Adipocyte (in vitro differentiated cells): ENCODE data around the gene USP49.

Experiments
- DNase-seq: peaks from one replicate; pipeline ENCODE4 v3.0.0-alpha.2; 2015; ENCODE audit warnings: low read depth
- H3K27me3 ChIP-seq: replicated peaks from 2 replicates; pipeline ENCODE4 v1.7.0; 2013; ENCODE audit warnings: mild to moderate bottlenecking, low read length, moderate library complexity; ENCODE audit not compliant: control insufficient read depth, insufficient read depth
- H3K36me3 ChIP-seq: 2 replicates; pipeline ENCODE4 v1.7.0; 2013; ENCODE audit warnings: low read length, mild to moderate bottlenecking, moderate library complexity; ENCODE audit not compliant: control insufficient read depth, insufficient read depth, severe bottlenecking
- H3K4me1 ChIP-seq: 2 replicates; pipeline ENCODE4 v1.7.0; 2013; ENCODE audit warnings: mild to moderate bottlenecking, low read length, moderate library complexity; ENCODE audit not compliant: control insufficient read depth, insufficient read depth
- H3K4me3 ChIP-seq: 2 replicates; pipeline ENCODE4 v1.7.0; 2013; ENCODE audit warnings: mild to moderate bottlenecking, low read length, moderate library complexity
- H3K9ac ChIP-seq: 2 replicates; pipeline ENCODE4 v1.7.0; 2013; ENCODE audit warnings: mild to moderate bottlenecking, low read length, moderate library complexity
- H3K9me3 ChIP-seq: 2 replicates; pipeline ENCODE4 v1.7.0; 2013; ENCODE audit warnings: mild to moderate bottlenecking, low read length, moderate library complexity; ENCODE audit not compliant: control insufficient read depth

USP49 gene

GRCh38 chr6:41937861-41938574 is 42.8 kb upstream of the USP49 start:
- H3K9me3 ChIP-seq, result no peaks in the 10 kb centered on the region
- no peaks in the 10 kb centered on the region for H3K27me3 ChIP-seq
- DNase-seq, result no peak
- H3K9ac ChIP-seq, result peak overlapping the region; percentile 96
- peak overlapping the region; percentile 97 for H3K4me3 ChIP-seq
- H3K36me3 ChIP-seq, result peaks cover 39% of the 10 kb centered on the region
- H3K4me1 ChIP-seq, result peaks cover 79% of the 10 kb centered on the region

DNA sequence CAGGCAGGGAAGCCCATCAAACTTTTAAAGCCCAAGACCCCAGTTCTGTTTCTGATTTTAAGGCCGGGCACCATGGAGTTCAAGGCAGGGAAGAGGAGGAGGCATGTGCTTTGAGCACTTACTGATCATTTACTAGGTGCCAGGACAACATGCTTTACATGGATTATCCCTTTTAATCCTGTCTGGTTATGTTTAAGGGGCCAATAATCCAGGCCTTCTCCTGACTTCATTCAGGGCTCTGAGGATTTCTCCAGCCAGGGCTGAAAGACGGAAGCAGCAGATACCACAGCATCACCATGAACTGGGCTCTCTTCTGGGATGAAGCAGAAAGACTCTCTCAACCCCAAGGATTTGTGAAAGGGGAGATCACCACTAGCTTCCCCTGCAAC is 42.3 kb upstream of the USP49 start:
- peaks cover 74% of the 10 kb centered on the region for H3K4me1 ChIP-seq
- peaks cover 45% of the 10 kb centered on the region for H3K36me3 ChIP-seq
- H3K4me3 ChIP-seq, result no peak overlapping the region
- DNase-seq, result no peak
- no peaks in the 10 kb centered on the region for H3K27me3 ChIP-seq
- H3K9ac ChIP-seq, result peak overlapping the region; percentile 60
- no peaks in the 10 kb centered on the region for H3K9me3 ChIP-seq

DNA sequence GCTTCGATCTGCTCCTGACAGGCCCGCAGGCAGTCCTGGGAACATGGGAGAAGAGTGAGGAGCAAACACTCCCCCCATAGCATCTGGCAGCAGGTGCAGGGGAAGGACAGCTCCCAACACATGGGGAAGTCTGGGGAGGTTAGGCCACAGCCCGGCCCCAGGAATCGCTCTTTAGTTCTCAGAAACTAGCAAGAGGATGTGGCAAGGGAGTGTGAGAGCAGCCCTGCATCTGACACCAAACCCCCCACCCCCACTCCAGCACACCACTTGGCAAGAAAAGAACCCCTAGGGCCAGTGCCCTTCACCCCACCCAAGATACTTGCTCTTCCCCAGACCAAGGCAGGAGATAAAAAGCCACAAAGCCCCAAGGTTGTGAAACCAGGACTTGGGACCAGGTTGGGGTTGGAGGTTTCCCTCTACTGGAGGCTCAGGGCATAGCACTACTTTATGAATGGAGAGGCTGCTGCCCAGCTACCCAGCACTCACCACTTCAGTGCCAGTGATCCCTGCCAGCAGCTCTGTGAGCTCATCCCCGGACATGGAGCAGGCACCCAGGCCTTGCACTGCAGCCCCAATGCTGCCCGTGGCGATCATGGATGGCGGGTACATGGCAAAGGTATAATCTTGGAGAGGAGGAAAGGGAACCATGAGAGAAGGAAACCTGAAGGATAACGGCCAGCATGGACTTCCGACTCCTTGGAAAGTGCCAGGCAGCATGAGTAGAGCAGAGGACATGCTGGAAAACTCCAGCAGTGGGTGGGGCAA is 41.1 kb upstream of the USP49 start:
- DNase-seq, result peak; percentile 94
- H3K27me3 ChIP-seq, result no peaks in the 10 kb centered on the region
- peaks cover 57% of the 10 kb centered on the region for H3K36me3 ChIP-seq
- peak overlapping the region; percentile 14 for H3K4me3 ChIP-seq
- H3K4me1 ChIP-seq, result peaks cover 68% of the 10 kb centered on the region
- no peaks in the 10 kb centered on the region for H3K9me3 ChIP-seq
- H3K9ac ChIP-seq, result peak overlapping the region; percentile 60

GRCh38 chr6:41935685-41936072 is 40.5 kb upstream of the USP49 start:
- H3K4me3 ChIP-seq, result no peak overlapping the region
- peak overlapping the region; percentile 35 for H3K9ac ChIP-seq
- H3K9me3 ChIP-seq, result no peaks in the 10 kb centered on the region
- peaks cover 63% of the 10 kb centered on the region for H3K36me3 ChIP-seq
- H3K27me3 ChIP-seq, result no peaks in the 10 kb centered on the region
- no peak for DNase-seq
- H3K4me1 ChIP-seq, result peaks cover 68% of the 10 kb centered on the region

- Histone ChIP-seq H3K36me3 (peaks cover 68% of the 10 kb centered on the region), H3K9ac (peak overlapping the region; percentile 35), H3K4me1 (peaks cover 63% of the 10 kb centered on the region), H3K4me3 (no peak overlapping the region), H3K27me3 (no peaks in the 10 kb centered on the region), H3K9me3 (no peaks in the 10 kb centered on the region)
- DNase-seq, result no peak
These were observed 40.0 kb upstream of the USP49 start for GRCh38 chr6:41935193-41935574.

GRCh38 chr6:41934278-41935192 is 39.4 kb upstream of the USP49 start:
- DNase-seq, result no peak
- Histone ChIP-seq H3K9me3 (no peaks in the 10 kb centered on the region), H3K4me3 (no peak overlapping the region), H3K36me3 (peaks cover 74% of the 10 kb centered on the region), H3K4me1 (peaks cover 57% of the 10 kb centered on the region), H3K27me3 (no peaks in the 10 kb centered on the region), H3K9ac (peak overlapping the region; percentile 35)

DNA sequence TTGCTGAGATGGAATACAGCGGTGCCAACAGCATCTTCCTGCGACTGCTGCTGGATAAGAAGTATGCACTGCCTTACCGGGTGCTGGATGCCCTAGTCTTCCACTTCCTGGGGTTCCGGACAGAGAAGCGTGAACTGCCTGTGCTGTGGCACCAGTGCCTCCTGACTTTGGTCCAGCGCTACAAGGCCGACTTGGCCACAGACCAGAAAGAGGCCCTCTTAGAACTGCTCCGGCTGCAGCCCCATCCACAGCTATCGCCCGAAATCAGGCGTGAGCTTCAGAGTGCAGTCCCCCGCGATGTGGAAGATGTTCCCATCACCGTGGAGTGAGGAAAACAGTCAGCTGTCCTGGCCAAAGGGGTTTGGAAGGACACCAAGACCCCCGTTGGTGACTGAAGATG is 37.2 kb upstream of the USP49 start:
- Histone ChIP-seq H3K27me3 (no peaks in the 10 kb centered on the region), H3K4me1 (peaks cover 42% of the 10 kb centered on the region), H3K9me3 (no peaks in the 10 kb centered on the region), H3K36me3 (peaks cover 93% of the 10 kb centered on the region), H3K9ac (no peak overlapping the region), H3K4me3 (no peak overlapping the region)
- DNase-seq, result no peak

DNA sequence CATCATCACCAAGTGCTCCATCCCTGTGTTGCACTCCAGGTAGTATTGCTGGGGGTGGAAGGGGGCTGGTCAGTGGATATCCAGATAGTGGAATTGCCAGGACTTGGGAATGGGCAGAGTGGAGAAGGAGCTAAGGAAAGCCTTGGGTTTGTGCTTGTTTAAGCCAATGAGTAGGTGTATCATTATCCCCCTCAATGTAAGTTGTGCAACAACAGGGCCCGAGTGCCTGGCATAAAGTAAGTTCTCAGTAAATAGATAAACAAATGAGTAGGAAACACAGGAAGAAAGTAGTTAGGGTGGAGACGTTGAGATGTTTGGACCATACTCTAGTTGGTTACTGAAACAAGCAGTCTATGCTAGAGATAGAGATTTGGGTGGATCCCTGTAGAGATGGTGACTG is 36.6 kb upstream of the USP49 start:
- Histone ChIP-seq H3K27me3 (no peaks in the 10 kb centered on the region), H3K9me3 (no peaks in the 10 kb centered on the region), H3K4me3 (no peak overlapping the region), H3K36me3 (peaks cover 91% of the 10 kb centered on the region), H3K4me1 (peaks cover 38% of the 10 kb centered on the region), H3K9ac (no peak overlapping the region)
- DNase-seq, result no peak

DNA sequence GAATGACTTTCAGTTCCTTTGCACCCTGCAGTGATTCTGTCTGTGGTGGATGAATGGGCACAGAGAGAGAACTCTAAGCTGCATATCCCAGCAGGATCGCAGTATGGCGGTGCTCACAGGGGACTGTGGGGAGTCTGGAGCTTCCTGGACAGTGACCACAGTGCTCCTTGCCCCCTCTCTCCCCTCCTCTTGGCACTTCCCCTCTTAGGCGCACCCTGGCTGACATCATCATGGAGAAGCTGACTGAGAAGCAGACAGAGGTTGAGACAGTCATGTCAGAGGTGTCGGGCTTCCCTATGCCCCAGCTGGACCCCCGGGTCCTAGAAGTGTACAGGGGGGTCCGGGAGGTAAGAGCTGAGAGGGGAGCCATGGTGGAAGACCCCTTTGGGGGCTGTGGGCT is 34.7 kb upstream of the USP49 start:
- DNase-seq, result no peak
- H3K36me3 ChIP-seq, result peaks cover 81% of the 10 kb centered on the region

GRCh38 chr6:41927253-41927652 is 32.1 kb upstream of the USP49 start:
- H3K9me3 ChIP-seq, result no peaks in the 10 kb centered on the region
- DNase-seq, result no peak
- no peak overlapping the region for H3K9ac ChIP-seq
- no peak overlapping the region for H3K4me3 ChIP-seq
- H3K36me3 ChIP-seq, result peaks cover 62% of the 10 kb centered on the region
- H3K27me3 ChIP-seq, result no peaks in the 10 kb centered on the region
- H3K4me1 ChIP-seq, result peaks cover 24% of the 10 kb centered on the region

More for the DNA sequence above, 34.7 kb upstream of the USP49 start:
- no peak overlapping the region for H3K4me3 ChIP-seq
- H3K9me3 ChIP-seq, result no peaks in the 10 kb centered on the region
- no peaks in the 10 kb centered on the region for H3K27me3 ChIP-seq
- peaks cover 19% of the 10 kb centered on the region for H3K4me1 ChIP-seq
- H3K9ac ChIP-seq, result no peak overlapping the region

DNA sequence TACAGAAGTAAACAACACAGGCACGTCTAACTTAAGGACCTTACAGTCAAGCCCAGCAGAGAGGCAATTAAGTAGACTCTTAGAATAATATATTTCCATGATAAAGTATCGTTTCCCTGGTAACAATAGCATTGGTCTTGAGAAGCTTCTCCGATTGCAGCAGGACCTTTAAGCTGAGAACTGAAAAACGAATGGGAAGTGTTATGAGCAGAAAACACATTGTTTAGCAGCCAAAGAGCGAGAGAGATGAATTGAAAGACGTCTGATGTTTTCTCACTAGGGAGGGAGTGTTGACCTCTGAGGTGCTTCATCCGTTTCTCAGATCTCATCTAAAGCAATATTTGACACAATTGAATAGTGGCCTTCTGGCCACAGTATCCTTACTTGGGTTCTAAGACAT is 27.0 kb upstream of the USP49 start:
- Histone ChIP-seq H3K27me3 (no peaks in the 10 kb centered on the region), H3K4me1 (peaks cover 43% of the 10 kb centered on the region), H3K36me3 (peaks cover 11% of the 10 kb centered on the region), H3K9ac (peak overlapping the region; percentile 96), H3K4me3 (peak overlapping the region; percentile 92), H3K9me3 (no peaks in the 10 kb centered on the region)
- peak; percentile 38 for DNase-seq
